ENCODE data around the gene MESP1. TPM values are rescaled to one million over a fixed set of nuclear protein-coding genes. Genes with fewer than 3 reads are reported as not detected.

MESP1 gene
- total and polyA plus RNA-seq, 2 of the 4 experiments (the other 2 are of a cell fraction), result under 0.01 to 0.10 TPM

DNA sequence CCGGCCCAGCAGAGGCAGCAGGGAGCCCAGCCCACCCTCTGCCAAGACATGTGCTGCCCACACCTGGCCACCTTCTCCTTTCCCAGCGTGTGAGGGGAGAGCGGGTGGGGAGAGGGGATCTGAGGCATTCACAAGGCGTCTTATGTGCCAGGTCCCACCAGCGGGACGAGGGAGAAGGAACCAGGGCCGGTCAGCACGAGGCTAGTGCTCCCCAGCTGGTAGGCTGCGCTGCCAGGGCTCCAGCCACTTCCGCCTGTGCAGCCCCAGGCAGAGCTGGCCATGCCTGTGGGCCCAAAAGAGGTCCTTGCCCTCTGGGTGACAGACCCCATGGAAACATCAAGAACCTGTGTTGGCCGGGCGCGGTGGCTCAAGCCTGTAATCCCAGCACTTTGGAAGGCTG lies 5.9 kb downstream of the MESP1 start:
- no peak overlapping the region for H2AK9ac ChIP-seq (replicated peaks; ENCODE audit: low read depth, low read length, poor library complexity)
- no peak overlapping the region for H3K18ac ChIP-seq (ENCODE audit: low read depth, low read length)
- H3K4me3 ChIP-seq (ENCODE audit: insufficient read depth, low read depth, low read length), result no peak overlapping the region
- no peak overlapping the region for H3K23ac ChIP-seq (ENCODE audit: low read depth, low read length)
- 83% methylated on average over 7 of the region's 13 CpGs; no CpG with 5 or more reads in 1 of the 2 experiments for WGBS, 2 experiments (ENCODE audit: extremely low coverage in 2 of 2, insufficient read length in 1 of 2)
- BruUV-seq (replicated peaks), result no TSS peak
- no peaks in the 10 kb centered on the region for H3K4me1 ChIP-seq (ENCODE audit: control insufficient read depth, insufficient read depth, low read length)
- H3K27me3 ChIP-seq (ENCODE audit: control insufficient read depth, insufficient read depth, low read length), result peaks cover 48% of the 10 kb centered on the region
- no peak overlapping the region for H2BK120ac ChIP-seq (ENCODE audit: low read depth, low read length)
- H3K27ac ChIP-seq (ENCODE audit: insufficient read depth, low read length), result no peak overlapping the region
- dilution Hi-C loops (cut with HindIII; ENCODE audit: low sequenced_read_pairs, unreplicated experiment), result no loop called here
- H3K4ac ChIP-seq (ENCODE audit: low read depth, low read length), result no peak overlapping the region
- in situ Hi-C loops (cut with MboI; ENCODE audit: low sequenced_read_pairs), result no loop called here
- ATAC-seq (ENCODE audit: low read depth) (no peak), DNase-seq (no peak)
- H2BK5ac ChIP-seq (ENCODE audit: low read depth, low read length, poor library complexity, severe bottlenecking), result no peak overlapping the region
- no peak overlapping the region for H3K9ac ChIP-seq (ENCODE audit: low read depth, low read length)
- POLR2A ChIA-PET (ENCODE audit: unreplicated experiment), result no interaction called here
- no peaks in the 10 kb centered on the region for H3K79me1 ChIP-seq (ENCODE audit: low read depth in 1 of 2, low read length in 2 of 2)
- intact Hi-C loops (cut with micrococcal nuclease), result no loop called here
- TF ChIP-seq BHLHE40 (IDR thresholded peaks at IDR 0.05; ENCODE audit: low read depth, low read length) (no peak), MXI1 (IDR thresholded peaks at IDR 0.05; ENCODE audit: borderline replicate concordance, low read depth, low read length) (no peak), CHD1 (IDR thresholded peaks at IDR 0.05; ENCODE audit: low read depth, low read length) (no peak), FOS (IDR thresholded peaks at IDR 0.05; ENCODE audit: low read depth, low read length) (no peak), RCOR1 (IDR thresholded peaks at IDR 0.05; ENCODE audit: insufficient replicate concordance, low read length) (no peak), NFE2L2 (IDR thresholded peaks at IDR 0.05; ENCODE audit: low read depth, low read length) (no peak), RAD21 (IDR thresholded peaks at IDR 0.05; ENCODE audit: low read length) (no peak), MAFK (IDR thresholded peaks at IDR 0.05; ENCODE audit: low read depth, low read length) (no peak), POLR2A (IDR thresholded peaks at IDR 0.05; ENCODE audit: low read depth, low read length) (no peak), RFX5 (IDR thresholded peaks at IDR 0.05; ENCODE audit: low read depth, low read length) (no peak)
- no peaks in the 10 kb centered on the region for H3K9me1 ChIP-seq (ENCODE audit: insufficient read depth, low read length)
- H3K4me2 ChIP-seq (ENCODE audit: low read depth, low read length), result no peak overlapping the region
- no peak overlapping the region for H4K91ac ChIP-seq (ENCODE audit: insufficient read depth, low read depth, low read length)
- H2AK5ac ChIP-seq (ENCODE audit: low read depth, low read length), result no peak overlapping the region
- H3K56ac ChIP-seq (ENCODE audit: extremely low read depth, insufficient read depth, low read length), result no peak overlapping the region
- no peaks in the 10 kb centered on the region for H3K9me3 ChIP-seq (ENCODE audit: control insufficient read depth, insufficient read depth, low read length)
- H4K20me1 ChIP-seq (ENCODE audit: insufficient read depth, low read length), result no peaks in the 10 kb centered on the region
- no peak overlapping the region for H4K5ac ChIP-seq (ENCODE audit: low read depth, low read length)
- CTCF ChIA-PET, result no interaction called here
- no peak overlapping the region for H2BK20ac ChIP-seq (ENCODE audit: low read depth, low read length)
- H3K14ac ChIP-seq (replicated peaks; ENCODE audit: low read depth, low read length), result no peak overlapping the region
- no peaks in the 10 kb centered on the region for H3K36me3 ChIP-seq (ENCODE audit: control insufficient read depth, insufficient read depth, low read length)
- H2BK15ac ChIP-seq (ENCODE audit: low read depth, low read length), result no peak overlapping the region
- no peak overlapping the region for H4K8ac ChIP-seq (ENCODE audit: low read depth in 2 of 2, low read length in 2 of 2)
- H2AFZ ChIP-seq (replicated peaks; ENCODE audit: low read length, poor library complexity), result peak overlapping the region; percentile 33
